Tibial nerve (tissue), 4 donors: ENCODE data around the gene KIN.

ENCODE experiments used
- CTCF ChIP-seq, 5 experiments: fragments of 200-600 bp in 3 of 5; fragments of 450-650 bp in 2 of 5; sonication (generic) in 3 of 5; IDR thresholded peaks; one replicate each; pipeline ENCODE4 v1.5.1; 2016 to 2019; ENCODE audit warnings: antibody characterized with exemption in 5 of 5, mild to moderate bottlenecking in 3 of 5, moderate library complexity in 2 of 5
- EP300 ChIP-seq, 2 donors: sonication (generic); formaldehyde crosslinking; IDR thresholded peaks; one replicate each; pipeline ENCODE4 v1.6.1; 2017; ENCODE audit warnings: antibody characterized with exemption in 2 of 2, mild to moderate bottlenecking in 1 of 2

GRCh38 chr10:7702288-7702812, 85.4 kb downstream of the KIN start:
- TF ChIP-seq CTCF (IDR thresholded peaks at IDR 0.05) (no peak), EP300 (IDR thresholded peaks at IDR 0.05) (no peak)
